HG03039 (cell line): Measurements from ENCODE around the gene ST8SIA2.

ENCODE experiments used
- ATAC-seq: cut with Tn5 transposase; IDR thresholded peaks from one replicate; pipeline ENCODE4 v1.9.1; 2021; ENCODE audit warnings: mild to moderate bottlenecking, moderate library complexity; ENCODE audit not compliant: unreplicated experiment

The ST8SIA2 gene

GRCh38 chr15:92393071-92393979 is at the start of gene ST8SIA2:
TSS of gene ST8SIA2 (plus strand) at chr15:92393881. CDS start at chr15:92394065, 184 bp downstream.
- no peak for ATAC-seq

GRCh38 chr15:92343924-92344643 is 49.6 kb upstream of the ST8SIA2 start:
- no peak for ATAC-seq

GRCh38 chr15:92346063-92346462 is 47.6 kb upstream of the ST8SIA2 start:
- no peak for ATAC-seq

GRCh38 chr15:92355307-92355706 is 38.4 kb upstream of the ST8SIA2 start:
- no peak for ATAC-seq

- no peak for ATAC-seq
These were observed 32.2 kb upstream of the ST8SIA2 start for GRCh38 chr15:92361321-92362000.

GRCh38 chr15:92362001-92362350 is 31.7 kb upstream of the ST8SIA2 start:
- ATAC-seq: no peak

- ATAC-seq: no peak
These were observed 28.6 kb upstream of the ST8SIA2 start for GRCh38 chr15:92365084-92365483.

GRCh38 chr15:92365906-92366305 is 27.8 kb upstream of the ST8SIA2 start:
- ATAC-seq: no peak

- ATAC-seq: no peak
These were observed 27.3 kb upstream of the ST8SIA2 start for GRCh38 chr15:92366381-92366780.

GRCh38 chr15:92375057-92375456 is 18.6 kb upstream of the ST8SIA2 start:
- ATAC-seq: no peak

- no peak for ATAC-seq
These were observed 17.6 kb upstream of the ST8SIA2 start for GRCh38 chr15:92376109-92376508.

GRCh38 chr15:92377083-92377789 is 16.4 kb upstream of the ST8SIA2 start:
- no peak for ATAC-seq

GRCh38 chr15:92383519-92384324 is 10.0 kb upstream of the ST8SIA2 start:
- no peak for ATAC-seq

- no peak for ATAC-seq
These were observed 9.3 kb upstream of the ST8SIA2 start for GRCh38 chr15:92384381-92384780.

- no peak for ATAC-seq
These were observed 8.6 kb upstream of the ST8SIA2 start for GRCh38 chr15:92385096-92385495.

- no peak for ATAC-seq
These were observed 2.0 kb upstream of the ST8SIA2 start for GRCh38 chr15:92391640-92392039.

- no peak for ATAC-seq
These were observed 1.2 kb upstream of the ST8SIA2 start for GRCh38 chr15:92392462-92392861.

- ATAC-seq: no peak
These were observed 263 bp downstream of the ST8SIA2 start for GRCh38 chr15:92393980-92394308.

- no peak for ATAC-seq
These were observed 822 bp downstream of the ST8SIA2 start for GRCh38 chr15:92394309-92395097.
